Measurements from ENCODE around the gene FSHR.

- TF ChIP-seq, protein P1, sequence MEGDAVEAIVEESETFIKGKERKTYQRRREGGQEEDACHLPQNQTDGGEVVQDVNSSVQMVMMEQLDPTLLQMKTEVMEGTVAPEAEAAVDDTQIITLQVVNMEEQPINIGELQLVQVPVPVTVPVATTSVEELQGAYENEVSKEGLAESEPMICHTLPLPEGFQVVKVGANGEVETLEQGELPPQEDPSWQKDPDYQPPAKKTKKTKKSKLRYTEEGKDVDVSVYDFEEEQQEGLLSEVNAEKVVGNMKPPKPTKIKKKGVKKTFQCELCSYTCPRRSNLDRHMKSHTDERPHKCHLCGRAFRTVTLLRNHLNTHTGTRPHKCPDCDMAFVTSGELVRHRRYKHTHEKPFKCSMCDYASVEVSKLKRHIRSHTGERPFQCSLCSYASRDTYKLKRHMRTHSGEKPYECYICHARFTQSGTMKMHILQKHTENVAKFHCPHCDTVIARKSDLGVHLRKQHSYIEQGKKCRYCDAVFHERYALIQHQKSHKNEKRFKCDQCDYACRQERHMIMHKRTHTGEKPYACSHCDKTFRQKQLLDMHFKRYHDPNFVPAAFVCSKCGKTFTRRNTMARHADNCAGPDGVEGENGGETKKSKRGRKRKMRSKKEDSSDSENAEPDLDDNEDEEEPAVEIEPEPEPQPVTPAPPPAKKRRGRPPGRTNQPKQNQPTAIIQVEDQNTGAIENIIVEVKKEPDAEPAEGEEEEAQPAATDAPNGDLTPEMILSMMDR (IDR thresholded peaks at IDR 0.05; ENCODE audit: insufficient read depth, low read depth, low read length): no peak
- no peak for TF ChIP-seq EZH2 (IDR thresholded peaks at IDR 0.05; ENCODE audit: insufficient read depth, low read length)
Observed at GRCh38 chr2:49192036-49192435, 37.7 kb upstream of the FSHR start.
